Activated effector memory CD4-positive, alpha-beta T cell treated with Interleukin-2 at 50 U/mL for 16 hours (primary cell): Measurements from ENCODE around the gene CDK16.
A peak's percentile ranks its signal among the peaks of the same experiment; 100 is the strongest.

Experiments used
- DNase-seq: peaks from one replicate; pipeline ENCODE4 v3.0.0-alpha.2; 2020

CDK16 gene

DNA sequence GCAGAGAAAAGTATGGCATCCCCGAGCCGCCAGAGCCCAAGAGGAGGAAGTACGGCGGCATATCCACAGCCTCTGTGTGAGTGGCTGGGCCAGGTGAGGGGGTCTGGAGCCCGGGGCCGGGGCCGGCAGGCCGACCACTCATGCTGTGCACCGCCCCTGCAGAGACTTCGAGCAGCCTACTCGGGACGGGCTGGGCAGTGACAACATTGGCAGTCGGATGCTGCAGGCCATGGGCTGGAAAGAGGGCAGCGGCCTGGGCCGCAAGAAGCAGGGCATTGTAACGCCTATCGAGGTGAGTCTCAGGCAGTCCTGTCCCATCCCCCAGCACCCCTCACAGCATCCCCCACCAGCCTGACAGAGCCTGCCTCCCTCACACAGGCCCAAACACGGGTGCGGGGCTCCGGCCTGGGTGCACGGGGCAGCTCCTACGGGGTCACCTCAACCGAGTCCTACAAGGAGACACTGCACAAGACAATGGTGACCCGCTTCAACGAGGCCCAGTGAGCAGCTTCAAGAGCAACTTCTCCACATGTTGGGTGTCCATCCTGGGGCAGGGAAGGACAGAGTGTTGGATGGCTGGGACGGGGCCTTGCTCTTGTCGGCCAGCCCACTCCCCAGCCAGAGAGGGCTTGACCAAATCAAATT, 32.3 kb upstream of the CDK16 start:
- no peak for DNase-seq

- no peak for DNase-seq
These were observed 31.3 kb upstream of the CDK16 start for GRCh38 chrX:47187106-47187677.

GRCh38 chrX:47189906-47190305, 28.6 kb upstream of the CDK16 start:
- DNase-seq: no peak

DNA sequence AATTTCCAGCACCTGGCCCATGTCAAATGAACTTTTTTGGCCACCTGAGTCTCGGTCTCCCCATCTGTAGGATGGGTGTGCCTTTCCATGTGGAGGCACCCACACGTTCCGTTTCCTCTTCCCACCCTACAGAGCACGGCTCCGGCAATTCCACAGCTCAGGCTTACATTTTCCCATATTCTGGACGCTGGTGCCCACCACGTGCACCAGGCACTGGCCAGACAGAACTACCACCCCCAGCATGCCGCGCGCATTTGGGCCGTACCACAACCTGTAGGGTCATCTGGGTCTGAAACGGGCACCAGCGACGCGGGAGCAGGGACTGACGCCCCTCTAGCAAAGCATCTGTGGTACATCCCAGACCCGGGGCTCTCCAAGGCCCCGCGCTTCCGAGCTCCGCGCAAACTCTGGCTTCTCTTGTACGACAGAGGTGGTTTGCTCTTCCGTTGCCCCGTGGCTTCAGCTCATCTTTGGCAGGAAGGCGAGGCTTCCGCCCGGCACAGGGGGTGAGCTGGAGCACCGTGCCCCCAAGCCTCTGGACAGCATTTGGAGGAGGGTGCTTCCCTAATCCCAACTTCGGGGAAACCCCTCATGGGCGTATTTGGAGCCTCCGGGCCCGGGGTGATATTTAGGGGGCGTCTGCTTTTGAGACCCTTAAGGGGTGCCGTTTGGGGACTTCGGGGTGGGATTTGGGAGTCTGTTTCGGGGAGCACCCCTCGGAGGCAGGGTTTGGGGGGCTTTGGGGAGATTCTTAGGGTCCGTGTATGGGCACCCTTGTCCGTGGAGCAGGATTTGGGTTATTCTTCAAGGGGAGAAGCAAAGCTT, 27.8 kb upstream of the CDK16 start:
- peak; percentile 69 for DNase-seq

- peak; percentile 31 for DNase-seq
These were observed 27.1 kb upstream of the CDK16 start for GRCh38 chrX:47191331-47191730.

DNA sequence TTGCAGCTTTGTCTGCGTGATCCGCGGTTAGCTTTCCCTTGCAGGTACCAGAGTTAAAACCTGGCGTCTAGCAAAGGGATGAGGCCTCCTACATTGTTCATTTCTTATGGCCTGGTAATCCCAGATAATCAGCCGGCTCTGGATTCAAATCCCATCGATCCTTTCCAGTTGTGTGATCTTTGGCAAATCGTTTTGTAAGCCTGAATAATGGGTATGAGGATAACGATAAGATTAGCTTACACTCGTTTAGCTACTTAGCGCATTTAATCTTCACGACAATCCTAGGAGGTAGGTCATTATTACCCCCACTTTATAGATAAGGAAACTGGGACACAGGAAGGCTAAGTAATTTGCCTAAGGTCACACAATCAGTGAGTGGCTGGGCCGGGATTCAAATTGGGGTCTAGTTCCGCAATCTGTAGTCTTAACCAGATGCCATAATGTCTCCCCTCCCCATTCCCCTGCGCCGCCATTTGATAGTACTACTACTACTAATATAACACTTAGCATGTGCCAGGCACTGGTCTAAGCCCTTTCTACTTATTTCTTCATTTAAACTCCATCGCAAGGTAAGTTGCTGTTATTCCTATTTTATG, 26.6 kb upstream of the CDK16 start:
- no peak for DNase-seq

DNA sequence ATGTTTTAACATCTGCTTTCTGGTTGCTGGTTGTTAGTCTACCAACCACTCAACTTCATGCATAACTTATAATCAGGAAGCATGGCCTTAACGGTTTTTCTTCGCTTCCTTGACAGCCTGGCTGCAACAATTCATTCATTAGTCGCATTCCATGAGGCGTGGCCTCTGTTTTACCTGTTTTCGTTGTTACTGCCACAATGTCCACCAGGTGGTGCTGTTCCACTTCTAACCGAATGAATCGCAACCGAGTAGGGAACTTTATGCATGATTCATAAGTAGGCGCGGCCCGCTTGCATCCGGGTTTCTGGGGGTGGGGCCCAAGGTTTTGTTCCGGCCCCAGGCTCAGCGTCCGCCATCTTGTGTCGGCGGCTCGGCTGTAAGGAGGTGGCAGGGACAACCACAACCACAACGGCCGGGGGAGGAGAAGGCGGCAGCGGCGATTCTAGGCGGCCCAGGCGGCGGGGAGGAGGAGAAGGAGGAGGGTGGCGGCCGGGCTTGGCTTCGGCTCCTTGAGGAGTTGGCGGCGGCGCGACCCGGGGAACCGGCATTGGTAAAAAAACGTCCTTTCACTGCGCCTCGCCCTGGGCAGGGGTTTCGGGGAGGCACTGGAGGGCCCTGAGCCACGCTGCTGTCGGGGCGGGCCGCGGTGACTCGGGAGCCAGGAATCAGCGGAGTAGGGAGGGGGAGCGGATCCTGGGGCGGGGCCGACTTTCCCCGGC, 24.8 kb upstream of the CDK16 start, which contains the start of gene UBA1:
Gene UBA1, plus strand, starts transcription at position 355 of the 719 bp plus-strand sequence. CDS start 4,974 bp downstream, outside the sequence.
- DNase-seq: peak; percentile 85

DNA sequence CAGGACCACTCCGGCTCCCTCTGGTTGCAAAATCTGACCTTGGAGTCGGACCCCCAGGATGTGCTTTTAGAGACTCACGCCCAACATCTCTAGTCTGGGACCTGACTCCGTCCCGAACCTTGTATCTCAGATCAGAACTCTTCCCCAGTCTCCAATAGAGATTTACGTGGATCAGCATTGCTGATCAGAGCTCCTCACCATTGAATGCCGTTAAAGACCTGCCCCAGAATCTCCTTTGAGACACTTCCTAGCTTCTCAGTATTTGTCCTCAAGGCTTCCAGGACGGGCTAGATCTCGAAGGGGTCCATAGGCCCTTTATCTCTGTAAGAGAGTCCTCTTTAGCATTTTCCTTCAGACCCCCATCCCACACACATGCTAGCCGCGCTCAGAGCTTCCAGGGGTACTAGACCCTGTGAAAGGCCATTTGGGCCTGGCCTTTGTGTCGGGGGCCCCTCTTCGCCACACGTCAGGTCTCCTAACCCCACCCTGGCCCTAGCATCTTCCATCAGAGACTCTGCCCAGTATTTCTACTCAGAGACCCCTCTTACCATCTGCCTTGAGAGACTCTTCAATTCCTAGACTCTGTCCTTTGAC, 24.2 kb upstream of the CDK16 start:
- no peak for DNase-seq

- no peak for DNase-seq
These were observed 22.4 kb upstream of the CDK16 start for GRCh38 chrX:47196098-47196497.

GRCh38 chrX:47197526-47197925, 21.0 kb upstream of the CDK16 start:
- DNase-seq: no peak

GRCh38 chrX:47198026-47198686, 20.3 kb upstream of the CDK16 start:
- DNase-seq: no peak

DNA sequence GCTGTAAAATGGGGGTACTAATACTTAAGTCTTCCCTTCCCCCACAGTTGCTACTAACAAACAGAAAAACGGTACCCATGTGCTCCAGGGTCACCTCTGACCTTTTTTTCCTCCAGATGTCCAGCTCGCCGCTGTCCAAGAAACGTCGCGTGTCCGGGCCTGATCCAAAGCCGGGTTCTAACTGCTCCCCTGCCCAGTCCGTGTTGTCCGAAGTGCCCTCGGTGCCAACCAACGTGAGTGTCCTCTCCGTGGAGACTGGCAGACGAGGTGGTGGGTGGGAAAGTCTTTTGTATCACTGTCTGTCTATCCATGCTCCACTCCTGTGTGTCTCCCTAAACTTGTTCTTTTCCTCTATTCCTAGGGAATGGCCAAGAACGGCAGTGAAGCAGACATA, 19.8 kb upstream of the CDK16 start:
- no peak for DNase-seq

GRCh38 chrX:47199286-47199685, 19.2 kb upstream of the CDK16 start:
- DNase-seq: no peak

- no peak for DNase-seq
These were observed 17.9 kb upstream of the CDK16 start for GRCh38 chrX:47200385-47201150.

- no peak for DNase-seq
These were observed 17.0 kb upstream of the CDK16 start for GRCh38 chrX:47201345-47201944.

DNA sequence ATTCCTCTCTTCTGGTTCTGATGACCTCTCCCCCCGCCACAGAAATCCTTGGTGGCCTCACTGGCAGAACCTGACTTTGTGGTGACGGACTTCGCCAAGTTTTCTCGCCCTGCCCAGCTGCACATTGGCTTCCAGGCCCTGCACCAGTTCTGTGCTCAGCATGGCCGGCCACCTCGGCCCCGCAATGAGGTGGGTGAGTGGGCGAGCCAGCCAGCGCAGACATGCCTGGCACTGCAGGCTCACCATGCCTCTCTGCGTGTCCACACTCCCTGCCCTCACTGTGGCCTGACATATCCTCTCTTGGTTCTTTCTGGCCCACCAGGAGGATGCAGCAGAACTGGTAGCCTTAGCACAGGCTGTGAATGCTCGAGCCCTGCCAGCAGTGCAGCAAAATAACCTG, 16.2 kb upstream of the CDK16 start:
- DNase-seq: no peak

DNA sequence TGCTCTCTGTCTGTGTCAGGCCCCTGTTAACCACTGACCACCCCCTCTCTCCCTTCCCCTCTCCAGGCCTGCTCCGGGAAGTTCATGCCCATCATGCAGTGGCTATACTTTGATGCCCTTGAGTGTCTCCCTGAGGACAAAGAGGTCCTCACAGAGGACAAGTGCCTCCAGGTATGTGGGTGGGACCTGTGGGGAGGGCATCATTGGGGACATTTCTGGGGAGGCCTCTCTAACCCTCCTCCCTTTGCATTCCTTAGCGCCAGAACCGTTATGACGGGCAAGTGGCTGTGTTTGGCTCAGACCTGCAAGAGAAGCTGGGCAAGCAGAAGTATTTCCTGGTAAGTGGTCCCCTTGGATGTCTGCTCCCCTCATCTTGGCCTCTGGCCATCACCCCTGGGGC, 15.6 kb upstream of the CDK16 start:
- DNase-seq: no peak

- DNase-seq: no peak
These were observed 13.5 kb upstream of the CDK16 start for GRCh38 chrX:47204970-47205369.

DNA sequence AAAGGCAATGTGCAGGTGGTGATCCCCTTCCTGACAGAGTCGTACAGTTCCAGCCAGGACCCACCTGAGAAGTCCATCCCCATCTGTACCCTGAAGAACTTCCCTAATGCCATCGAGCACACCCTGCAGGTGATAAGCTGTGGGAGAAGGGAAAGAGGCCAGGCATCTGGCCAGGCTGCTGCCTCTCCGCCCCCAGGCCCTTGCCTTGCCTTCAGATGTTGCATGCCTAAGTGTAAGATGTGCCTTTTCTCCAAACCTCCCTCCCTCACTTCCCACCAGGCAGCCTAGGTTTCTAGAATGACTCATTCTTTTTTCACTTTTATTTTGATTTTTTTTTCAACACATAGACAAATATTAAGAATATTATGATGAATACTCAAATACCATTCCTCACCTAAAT, 12.2 kb upstream of the CDK16 start:
- DNase-seq: no peak

DNA sequence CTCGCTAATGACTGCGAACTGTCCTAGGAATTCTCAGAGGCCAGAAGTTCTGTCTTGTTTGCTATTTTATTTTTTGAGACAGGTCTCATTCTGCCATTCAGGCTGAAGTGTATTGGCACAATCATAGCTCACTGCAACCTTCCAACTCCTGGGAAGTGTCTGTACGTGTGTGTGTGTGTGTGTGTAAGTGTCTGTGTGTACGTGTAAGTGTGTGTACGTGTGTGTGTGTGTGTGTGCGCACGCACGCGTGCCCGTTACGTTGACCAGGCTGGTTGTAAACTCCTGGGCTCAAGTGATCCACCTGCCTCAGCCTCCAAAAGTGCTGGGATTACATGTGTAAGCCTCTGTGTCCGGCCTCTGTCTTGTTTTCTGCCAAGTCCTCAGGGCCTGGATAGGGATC, 10.4 kb upstream of the CDK16 start:
- DNase-seq: no peak
